ENCODE results near the gene ECHDC3.
"Not testable (repeated sequence)": the region's sequence is repeated elsewhere in the genome, so short reads cannot be mapped to it uniquely, and the experiment has no call there.

ECHDC3 gene

DNA sequence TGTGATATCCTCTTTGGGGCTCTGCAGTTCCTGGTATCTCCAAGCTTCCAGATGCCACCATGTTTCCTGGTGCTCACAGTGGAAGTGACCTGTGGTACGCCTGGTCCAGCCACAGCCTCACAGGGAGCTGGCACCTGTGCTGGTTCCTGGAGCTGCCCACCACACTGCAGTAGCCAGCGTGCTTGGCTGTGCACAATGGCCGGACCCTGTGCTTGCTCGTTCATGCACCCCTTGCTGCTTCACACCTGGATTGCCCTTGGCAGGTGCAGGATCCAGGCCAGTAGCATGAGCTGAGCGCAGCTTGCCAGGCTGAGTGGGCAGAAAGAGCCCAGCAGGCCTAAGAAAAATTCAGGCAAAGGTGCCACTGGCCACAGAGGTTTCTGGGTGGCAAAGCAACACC lies 11.4 kb upstream of the ECHDC3 start:
- H3K9me3 Mint-ChIP-seq = peaks cover 12 to 31% of the 10 kb centered on the region in 2 donors
- no peak overlapping the region for H3K27ac Mint-ChIP-seq
- H3K27me3 Mint-ChIP-seq = peaks cover 17% of the 10 kb centered on the region
- ATAC-seq (no peak), DNase-seq (no peak)
- H3K4me3 Mint-ChIP-seq = no peak overlapping the region
- no peaks in the 10 kb centered on the region for H3K4me1 Mint-ChIP-seq

- H3K27ac Mint-ChIP-seq, DNase-seq, H3K4me3 Mint-ChIP-seq, ATAC-seq: not testable (repeated sequence)
- peaks cover 6 to 18% of the 10 kb centered on the region in 2 donors for H3K9me3 Mint-ChIP-seq
- H3K4me1 Mint-ChIP-seq = peaks cover 14% of the 10 kb centered on the region
- H3K27me3 Mint-ChIP-seq = peaks cover 23% of the 10 kb centered on the region
Measured at GRCh38 chr10:11736767-11737166, 5.4 kb upstream of the ECHDC3 start.

DNA sequence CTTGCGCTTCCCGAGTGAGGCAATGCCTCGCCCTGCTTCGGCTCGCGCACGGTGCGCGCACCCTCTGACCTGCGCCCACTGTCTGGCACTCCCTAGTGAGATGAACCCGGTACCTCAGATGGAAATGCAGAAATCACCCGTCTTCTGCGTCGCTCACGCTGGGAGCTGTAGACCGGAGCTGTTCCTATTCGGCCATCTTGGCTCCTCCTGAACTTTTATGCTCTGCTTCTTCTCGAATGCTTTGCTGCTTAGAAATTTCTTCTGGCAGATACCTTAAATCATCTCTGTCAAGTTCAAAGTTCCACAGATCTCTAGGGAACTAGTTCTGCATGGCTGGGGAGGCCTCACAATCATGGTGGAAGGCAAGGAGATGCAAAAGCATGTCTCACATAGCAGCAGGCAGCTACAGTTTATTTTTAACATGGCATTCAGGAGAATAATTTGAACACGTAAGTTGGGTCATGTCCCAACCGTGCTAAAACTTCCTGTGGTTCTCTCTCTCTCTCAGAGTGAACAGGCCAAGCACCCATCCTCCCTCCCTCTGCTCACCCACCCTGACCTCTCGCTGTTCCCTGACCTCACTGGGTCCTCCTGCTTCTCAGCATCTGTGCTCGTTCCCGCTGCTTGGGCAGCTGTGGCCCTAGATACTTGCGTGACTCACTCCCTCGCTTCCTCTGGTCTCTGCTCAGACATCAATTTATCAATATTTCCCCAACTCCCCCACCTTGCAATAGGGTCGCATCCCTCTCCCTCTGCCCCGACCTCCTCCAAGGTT lies 4.7 kb upstream of the ECHDC3 start:
- H3K27me3 Mint-ChIP-seq = peaks cover 25% of the 10 kb centered on the region
- H3K4me3 Mint-ChIP-seq = peak overlapping the region in 1 of 2 donors; percentile 54
- H3K9me3 Mint-ChIP-seq = peaks cover 6 to 18% of the 10 kb centered on the region in 2 donors
- H3K27ac Mint-ChIP-seq = peak overlapping the region in 1 of 2 donors; percentile 89
- peaks cover 17% of the 10 kb centered on the region for H3K4me1 Mint-ChIP-seq
- DNase-seq, ATAC-seq: not testable (repeated sequence)

DNA sequence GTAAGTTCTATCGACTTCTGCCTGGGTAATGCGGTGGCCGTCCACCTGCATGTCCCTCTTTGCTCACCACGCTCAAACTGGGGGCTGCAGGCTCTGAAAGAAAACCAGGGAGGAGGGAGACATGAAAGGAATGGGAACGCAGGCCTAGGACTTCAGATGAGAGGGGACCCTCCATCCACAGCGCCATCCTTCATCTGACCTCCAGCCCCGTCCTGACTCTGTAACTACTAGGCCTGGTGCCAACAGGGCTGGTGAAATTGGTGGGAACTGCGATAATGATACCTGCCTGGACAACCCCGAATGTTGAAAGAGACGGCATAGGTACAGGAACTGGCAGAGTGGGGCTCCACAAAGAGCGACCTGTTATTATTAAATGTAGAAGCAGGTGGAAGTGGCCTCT lies 1.3 kb upstream of the ECHDC3 start:
- Mint-ChIP-seq H3K4me3 (no peak overlapping the region), H3K27ac (no peak overlapping the region), H3K27me3 (peaks cover 45% of the 10 kb centered on the region), H3K4me1 (peaks cover 17% of the 10 kb centered on the region), H3K9me3 (peaks cover 6 to 18% of the 10 kb centered on the region in 2 donors)
- ATAC-seq = no peak
- no peak for DNase-seq

DNA sequence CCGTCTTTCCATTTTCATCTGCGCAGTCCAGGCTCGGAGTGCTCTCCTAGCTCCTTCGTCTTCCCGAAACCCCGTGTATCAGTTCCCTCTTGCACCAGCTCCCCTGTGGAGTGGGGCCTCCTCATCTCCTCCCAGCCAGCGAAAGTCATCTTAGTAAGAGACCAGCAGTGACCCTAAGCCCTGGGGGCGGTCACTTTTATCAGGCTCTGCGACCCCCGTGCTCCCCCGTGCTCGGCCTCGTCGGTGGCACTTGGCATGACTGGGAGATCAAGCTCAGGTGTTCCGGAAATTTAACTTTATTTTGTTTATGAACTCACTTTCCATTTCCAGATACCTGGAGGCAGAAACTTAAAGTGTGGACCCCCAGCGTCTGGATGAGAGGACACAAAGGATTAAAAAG lies 574 bp upstream of the ECHDC3 start:
- Mint-ChIP-seq H3K4me1 (peaks cover 17% of the 10 kb centered on the region), H3K27ac (no peak overlapping the region), H3K27me3 (peaks cover 45% of the 10 kb centered on the region), H3K4me3 (peak overlapping the region; percentile 65 to 72), H3K9me3 (peaks cover 6 to 18% of the 10 kb centered on the region in 2 donors)
- no peak for ATAC-seq
- no peak for DNase-seq

GRCh38 chr10:11742779-11743298 lies 657 bp downstream of the ECHDC3 start:
- H3K9me3 Mint-ChIP-seq = peaks cover 6 to 14% of the 10 kb centered on the region in 2 donors

DNA sequence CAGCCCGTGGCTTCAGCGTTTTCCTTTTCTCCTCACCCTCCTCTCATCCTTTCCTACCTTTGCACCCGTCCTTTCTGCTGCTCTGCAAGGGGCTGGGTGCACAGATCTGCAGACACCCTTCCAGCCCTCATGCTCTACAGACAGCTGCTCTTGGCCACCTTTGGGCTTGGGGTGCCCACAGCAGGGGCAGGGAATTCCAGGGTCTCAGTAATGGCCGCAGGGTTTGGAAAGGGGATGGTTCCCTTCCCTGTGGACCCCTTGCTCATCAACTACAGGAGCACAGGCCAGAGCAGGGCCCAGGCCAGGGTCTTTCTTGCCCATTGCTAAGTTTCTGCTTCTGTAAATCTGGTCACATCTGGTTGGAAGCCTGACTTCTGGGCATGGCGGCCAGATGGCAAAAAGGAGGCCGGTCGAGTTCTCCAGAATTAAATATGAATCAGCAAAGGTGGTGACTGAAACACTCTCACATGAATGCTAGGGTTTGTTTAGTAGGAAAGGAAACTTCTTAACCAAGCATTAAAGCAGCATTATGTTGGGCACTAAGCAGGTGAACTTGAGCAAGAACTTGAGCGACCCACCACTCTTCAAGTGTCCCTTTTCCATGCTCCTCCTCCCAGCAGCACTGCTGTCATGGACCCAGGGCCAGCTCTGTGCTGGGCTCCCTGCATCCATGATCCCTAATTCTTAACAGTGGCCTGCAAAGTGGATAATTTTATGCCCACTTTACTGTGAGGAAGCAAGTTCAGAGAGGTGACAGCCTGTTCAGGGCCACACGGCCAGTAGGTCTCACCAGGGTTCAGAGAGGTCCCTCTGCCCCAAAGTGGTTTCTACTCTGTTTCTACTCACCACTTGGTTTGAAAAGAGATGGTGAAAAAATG lies 1.5 kb downstream of the ECHDC3 start:
- no peak for ATAC-seq
- Mint-ChIP-seq H3K9me3 (peaks cover 5 to 9% of the 10 kb centered on the region in 2 donors), H3K27me3 (peaks cover 30% of the 10 kb centered on the region), H3K27ac (no peak overlapping the region), H3K4me3 (peak overlapping the region; percentile 19 to 56), H3K4me1 (peaks cover 8% of the 10 kb centered on the region)
- DNase-seq = no peak

More at GRCh38 chr10:11742779-11743298, 657 bp downstream of the ECHDC3 start:
- no peak overlapping the region for H3K27ac Mint-ChIP-seq
- peaks cover 11% of the 10 kb centered on the region for H3K4me1 Mint-ChIP-seq
- H3K27me3 Mint-ChIP-seq = peaks cover 39% of the 10 kb centered on the region
- no peak for ATAC-seq
- DNase-seq = peak in 1 of 2 donors; percentile 29
- peak overlapping the region; percentile 19 to 56 for H3K4me3 Mint-ChIP-seq

DNA sequence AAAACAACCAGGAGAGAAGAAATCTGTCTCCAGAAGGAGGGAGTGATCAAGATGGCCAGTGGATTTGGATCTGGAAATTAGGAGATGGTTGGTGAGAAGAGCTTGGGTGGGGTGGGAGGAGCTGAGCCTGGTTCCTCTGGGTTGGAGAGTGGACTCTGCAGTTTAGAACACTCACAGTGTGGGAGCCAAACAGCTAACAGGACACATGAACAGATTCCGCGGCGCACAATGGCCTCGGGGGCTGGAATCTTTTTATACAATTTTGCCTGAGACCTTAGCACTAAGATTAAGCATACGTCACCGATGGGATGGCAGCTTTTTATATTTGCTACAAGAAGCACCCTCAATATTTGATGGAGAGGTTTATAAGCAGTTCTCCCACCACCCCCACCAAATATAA lies 2.9 kb downstream of the ECHDC3 start:
- Mint-ChIP-seq H3K27ac (no peak overlapping the region), H3K9me3 (no peaks in the 10 kb centered on the region), H3K4me1 (peaks cover 8% of the 10 kb centered on the region), H3K4me3 (no peak overlapping the region), H3K27me3 (peaks cover 28% of the 10 kb centered on the region)
- DNase-seq (no peak), ATAC-seq (no peak)

- Mint-ChIP-seq H3K27ac (no peak overlapping the region), H3K27me3 (peaks cover 20% of the 10 kb centered on the region), H3K4me3 (no peak overlapping the region), H3K9me3 (no peaks in the 10 kb centered on the region), H3K4me1 (peaks cover under 1% of the 10 kb centered on the region)
- no peak for ATAC-seq
- DNase-seq = no peak
Measured at GRCh38 chr10:11746883-11747539, 4.8 kb downstream of the ECHDC3 start.

DNA sequence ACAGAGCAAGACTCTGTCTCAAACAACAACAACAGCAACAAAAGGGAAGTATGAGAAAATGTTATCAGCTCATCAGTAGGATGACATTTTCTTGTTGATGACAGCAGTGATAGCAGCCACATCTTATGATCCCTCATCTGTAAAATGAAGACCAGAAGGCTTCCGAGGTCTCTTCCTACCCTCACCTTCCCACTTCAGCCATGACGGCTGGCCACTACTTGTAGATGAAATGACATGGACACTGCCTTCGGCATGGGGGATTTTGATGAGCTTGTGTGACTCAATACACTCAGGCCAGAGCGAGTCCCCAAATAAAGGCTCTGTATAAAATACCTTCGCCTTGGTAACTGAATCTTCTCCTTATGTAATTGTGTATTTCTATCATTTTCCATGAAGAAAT lies 6.7 kb downstream of the ECHDC3 start:
- H3K9me3 Mint-ChIP-seq = no peaks in the 10 kb centered on the region
- ATAC-seq (no peak), DNase-seq (no peak)
- no peak overlapping the region for H3K4me3 Mint-ChIP-seq
- no peaks in the 10 kb centered on the region for H3K4me1 Mint-ChIP-seq
- peaks cover 12% of the 10 kb centered on the region for H3K27me3 Mint-ChIP-seq
- H3K27ac Mint-ChIP-seq = no peak overlapping the region

DNA sequence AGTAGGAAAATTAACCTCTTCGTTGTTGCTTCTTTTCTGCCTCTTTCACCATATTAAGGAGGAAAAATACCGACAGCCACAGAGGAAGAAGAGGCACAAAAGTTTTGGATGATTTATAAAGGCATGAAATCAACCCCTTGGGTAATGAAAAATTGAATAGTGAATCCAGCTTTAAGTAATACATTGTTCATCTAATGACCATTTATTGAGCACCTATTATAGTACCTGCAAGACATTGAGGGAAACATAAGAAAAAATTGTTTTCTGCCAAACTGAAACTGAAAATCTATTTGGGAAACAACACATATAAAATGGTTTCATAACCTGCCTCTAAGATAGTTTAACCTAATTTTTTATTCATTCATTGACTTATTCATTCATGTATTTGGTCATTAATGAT lies 8.2 kb downstream of the ECHDC3 start:
- Mint-ChIP-seq H3K4me3 (no peak overlapping the region), H3K27me3 (no peaks in the 10 kb centered on the region), H3K27ac (no peak overlapping the region), H3K4me1 (no peaks in the 10 kb centered on the region), H3K9me3 (no peaks in the 10 kb centered on the region)
- ATAC-seq (no peak), DNase-seq (no peak)

GRCh38 chr10:11754173-11754572 lies 12.0 kb downstream of the ECHDC3 start:
- DNase-seq (no peak), ATAC-seq (no peak)
- Mint-ChIP-seq H3K27me3 (no peaks in the 10 kb centered on the region), H3K4me1 (peaks cover 8% of the 10 kb centered on the region), H3K9me3 (no peaks in the 10 kb centered on the region), H3K4me3 (no peak overlapping the region), H3K27ac (no peak overlapping the region)

DNA sequence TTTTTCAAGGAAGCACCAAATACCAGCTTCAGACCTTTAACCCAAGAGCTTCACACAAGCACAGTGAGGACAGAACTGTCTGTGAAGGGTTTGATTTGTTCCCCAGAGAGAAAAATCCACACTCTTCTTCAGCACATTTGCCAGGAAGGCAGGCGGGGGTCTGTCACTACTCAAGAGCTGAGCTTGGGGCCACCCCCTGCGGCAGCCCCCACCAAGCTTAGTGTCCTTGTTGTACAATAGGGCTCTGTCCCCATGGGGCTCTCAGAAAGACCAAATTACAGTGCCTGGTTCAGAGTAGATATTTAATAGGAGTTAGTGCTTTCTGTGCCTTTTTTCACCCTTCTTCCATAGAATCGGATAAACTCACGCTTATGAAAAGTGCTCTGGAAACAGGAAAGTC lies 12.4 kb downstream of the ECHDC3 start:
- Mint-ChIP-seq H3K27me3 (no peaks in the 10 kb centered on the region), H3K9me3 (no peaks in the 10 kb centered on the region), H3K4me1 (peaks cover 8% of the 10 kb centered on the region), H3K4me3 (no peak overlapping the region), H3K27ac (no peak overlapping the region)
- ATAC-seq (no peak), DNase-seq (no peak)

- Mint-ChIP-seq H3K4me1 (peaks cover 8% of the 10 kb centered on the region), H3K4me3 (no peak overlapping the region), H3K9me3 (no peaks in the 10 kb centered on the region), H3K27me3 (no peaks in the 10 kb centered on the region), H3K27ac (no peak overlapping the region)
- DNase-seq (no peak), ATAC-seq (no peak)
Measured at GRCh38 chr10:11755512-11756263, 13.5 kb downstream of the ECHDC3 start.
